ENCODE measurements around the gene FAM217A.
"Not testable (repeated sequence)": the region's sequence is repeated elsewhere in the genome, so short reads cannot be mapped to it uniquely, and the experiment has no call there.

The FAM217A gene

GRCh38 chr6:4102687-4103244 lies 23.8 kb upstream of the FAM217A start:
- no peaks in the 10 kb centered on the region for H3K4me1 ChIP-seq (ENCODE audit: insufficient read depth, low read length)
- no peaks in the 10 kb centered on the region for H3K36me3 ChIP-seq (ENCODE audit: insufficient read depth, low read length)
- no peaks in the 10 kb centered on the region for H3K9me3 ChIP-seq (ENCODE audit: control insufficient read depth, insufficient read depth, low read length)
- H3K9ac ChIP-seq (ENCODE audit: low read depth, low read length): no peak overlapping the region

GRCh38 chr6:4101298-4101697 lies 22.4 kb upstream of the FAM217A start:
- Histone ChIP-seq H3K36me3 (ENCODE audit: insufficient read depth, low read length) (no peaks in the 10 kb centered on the region), H3K4me1 (ENCODE audit: insufficient read depth, low read length) (no peaks in the 10 kb centered on the region), H3K9ac (ENCODE audit: low read depth, low read length) (no peak overlapping the region), H3K9me3 (ENCODE audit: control insufficient read depth, insufficient read depth, low read length) (no peaks in the 10 kb centered on the region)

GRCh38 chr6:4100655-4101054 lies 21.7 kb upstream of the FAM217A start:
- H3K36me3 ChIP-seq (ENCODE audit: insufficient read depth, low read length): no peaks in the 10 kb centered on the region
- H3K4me1 ChIP-seq (ENCODE audit: insufficient read depth, low read length): no peaks in the 10 kb centered on the region
- H3K9me3 ChIP-seq (ENCODE audit: control insufficient read depth, insufficient read depth, low read length): no peaks in the 10 kb centered on the region
- H3K9ac ChIP-seq (ENCODE audit: low read depth, low read length): no peak overlapping the region

GRCh38 chr6:4093288-4093687 lies 14.4 kb upstream of the FAM217A start:
- no peaks in the 10 kb centered on the region for H3K4me1 ChIP-seq (ENCODE audit: insufficient read depth, low read length)
- H3K36me3 ChIP-seq (ENCODE audit: insufficient read depth, low read length): no peaks in the 10 kb centered on the region
- no peak overlapping the region for H3K9ac ChIP-seq (ENCODE audit: low read depth, low read length)
- no peaks in the 10 kb centered on the region for H3K9me3 ChIP-seq (ENCODE audit: control insufficient read depth, insufficient read depth, low read length)

- H3K4me1 ChIP-seq (ENCODE audit: insufficient read depth, low read length): no peaks in the 10 kb centered on the region
- H3K9ac ChIP-seq (ENCODE audit: low read depth, low read length): no peak overlapping the region
- H3K36me3 ChIP-seq (ENCODE audit: insufficient read depth, low read length): no peaks in the 10 kb centered on the region
- H3K9me3 ChIP-seq (ENCODE audit: control insufficient read depth, insufficient read depth, low read length): no peaks in the 10 kb centered on the region
Observed at GRCh38 chr6:4091941-4092340, 13.0 kb upstream of the FAM217A start.

GRCh38 chr6:4090043-4090442 lies 11.1 kb upstream of the FAM217A start:
- not testable (repeated sequence) for H3K9me3 ChIP-seq (ENCODE audit: control insufficient read depth, insufficient read depth, low read length); H3K36me3 ChIP-seq (ENCODE audit: insufficient read depth, low read length); H3K4me1 ChIP-seq (ENCODE audit: insufficient read depth, low read length); H3K9ac ChIP-seq (ENCODE audit: low read depth, low read length)

- Histone ChIP-seq H3K36me3 (ENCODE audit: insufficient read depth, low read length) (no peaks in the 10 kb centered on the region), H3K9ac (ENCODE audit: low read depth, low read length) (no peak overlapping the region), H3K9me3 (ENCODE audit: control insufficient read depth, insufficient read depth, low read length) (no peaks in the 10 kb centered on the region), H3K4me1 (ENCODE audit: insufficient read depth, low read length) (peaks cover 6% of the 10 kb centered on the region; the same call in 1 of the 2 replicates)
Observed at GRCh38 chr6:4088704-4089103, 9.8 kb upstream of the FAM217A start.

- H3K9me3 ChIP-seq (ENCODE audit: control insufficient read depth, insufficient read depth, low read length): no peaks in the 10 kb centered on the region
- H3K4me1 ChIP-seq (ENCODE audit: insufficient read depth, low read length): peaks cover 6% of the 10 kb centered on the region; the same call in 1 of the 2 replicates
- no peaks in the 10 kb centered on the region for H3K36me3 ChIP-seq (ENCODE audit: insufficient read depth, low read length)
- no peak overlapping the region for H3K9ac ChIP-seq (ENCODE audit: low read depth, low read length)
Observed at GRCh38 chr6:4085332-4085700, 6.4 kb upstream of the FAM217A start.

GRCh38 chr6:4084444-4085331 lies 5.8 kb upstream of the FAM217A start:
- Histone ChIP-seq H3K9ac (ENCODE audit: low read depth, low read length) (no peak overlapping the region), H3K4me1 (ENCODE audit: insufficient read depth, low read length) (peaks cover 6% of the 10 kb centered on the region; the same call in 1 of the 2 replicates), H3K9me3 (ENCODE audit: control insufficient read depth, insufficient read depth, low read length) (no peaks in the 10 kb centered on the region), H3K36me3 (ENCODE audit: insufficient read depth, low read length) (no peaks in the 10 kb centered on the region)

GRCh38 chr6:4074478-4075235 lies 4.3 kb downstream of the FAM217A start:
- Histone ChIP-seq H3K9ac (ENCODE audit: low read depth, low read length) (no peak overlapping the region), H3K9me3 (ENCODE audit: control insufficient read depth, insufficient read depth, low read length) (no peaks in the 10 kb centered on the region), H3K4me1 (ENCODE audit: insufficient read depth, low read length) (no peaks in the 10 kb centered on the region; the same call in 1 of the 2 replicates), H3K36me3 (ENCODE audit: insufficient read depth, low read length) (no peaks in the 10 kb centered on the region)

- peaks cover 4% of the 10 kb centered on the region; the same call in 1 of the 2 replicates for H3K4me1 ChIP-seq (ENCODE audit: insufficient read depth, low read length)
- no peak overlapping the region for H3K9ac ChIP-seq (ENCODE audit: low read depth, low read length)
- H3K36me3 ChIP-seq (ENCODE audit: insufficient read depth, low read length): no peaks in the 10 kb centered on the region
- H3K9me3 ChIP-seq (ENCODE audit: control insufficient read depth, insufficient read depth, low read length): no peaks in the 10 kb centered on the region
Observed at GRCh38 chr6:4071330-4071729, 7.6 kb downstream of the FAM217A start.

- H3K36me3 ChIP-seq (ENCODE audit: insufficient read depth, low read length): peaks cover 2% of the 10 kb centered on the region; the same call in 1 of the 2 replicates
- peaks cover 4% of the 10 kb centered on the region; the same call in 1 of the 2 replicates for H3K4me1 ChIP-seq (ENCODE audit: insufficient read depth, low read length)
Observed at GRCh38 chr6:4069199-4069598, 9.7 kb downstream of the FAM217A start.

GRCh38 chr6:4067673-4068072 lies 11.3 kb downstream of the FAM217A start:
- Histone ChIP-seq H3K9me3 (ENCODE audit: control insufficient read depth, insufficient read depth, low read length) (no peaks in the 10 kb centered on the region), H3K36me3 (ENCODE audit: insufficient read depth, low read length) (peaks cover 2% of the 10 kb centered on the region), H3K4me1 (ENCODE audit: insufficient read depth, low read length) (peaks cover 4% of the 10 kb centered on the region; the same call in 1 of the 2 replicates), H3K9ac (ENCODE audit: low read depth, low read length) (no peak overlapping the region)

More at GRCh38 chr6:4069199-4069598, 9.7 kb downstream of the FAM217A start:
- H3K9ac ChIP-seq (ENCODE audit: low read depth, low read length): no peak overlapping the region
- H3K9me3 ChIP-seq (ENCODE audit: control insufficient read depth, insufficient read depth, low read length): no peaks in the 10 kb centered on the region

- Histone ChIP-seq H3K9me3 (ENCODE audit: control insufficient read depth, insufficient read depth, low read length) (no peaks in the 10 kb centered on the region), H3K4me1 (ENCODE audit: insufficient read depth, low read length) (0 out of 2 replicates have a peak, but pooled peaks cover 4% of the 10 kb centered on the region), H3K36me3 (ENCODE audit: insufficient read depth, low read length) (peaks cover 6% of the 10 kb centered on the region), H3K9ac (ENCODE audit: low read depth, low read length) (no peak overlapping the region)
Observed at GRCh38 chr6:4066029-4066755, 12.7 kb downstream of the FAM217A start.

Measured in ES-I3 (cell line).